Hepatocyte (in vitro differentiated cells): Measurements from ENCODE around the gene LCE1E. TPM values are rescaled to one million over a fixed set of nuclear protein-coding genes. Genes with fewer than 3 reads are reported as not detected.

Source experiments
- DNase-seq: peaks from one replicate; pipeline ENCODE4 v3.0.0-alpha.2; 2016; ENCODE audit warnings: low spot score
- H2AFZ ChIP-seq: fragments of 200-600 bp; sonication (generic); 2 replicates; pipeline ENCODE4 v1.6.0; 2016; ENCODE audit warnings: antibody characterized with exemption, mild to moderate bottlenecking
- H3K27ac ChIP-seq: fragments of 200-600 bp; sonication (generic); 2 replicates; pipeline ENCODE4 v1.5.1; 2016; ENCODE audit warnings: mild to moderate bottlenecking
- H3K27me3 ChIP-seq: fragments of 200-600 bp; sonication (generic); 2 replicates; pipeline ENCODE4 v1.6.1; 2016
- H3K36me3 ChIP-seq: fragments of 200-600 bp; sonication (generic); replicated peaks from 2 replicates; pipeline ENCODE4 v1.5.1; 2016; ENCODE audit warnings: low read depth; ENCODE audit not compliant: insufficient read depth
- H3K4me1 ChIP-seq: fragments of 200-600 bp; sonication (generic); 2 replicates; pipeline ENCODE4 v1.5.1; 2016; ENCODE audit warnings: mild to moderate bottlenecking, moderate library complexity; ENCODE audit not compliant: insufficient read depth
- H3K4me2 ChIP-seq: fragments of 200-600 bp; sonication (generic); 2 replicates; pipeline ENCODE4 v1.6.0; 2016
- H3K4me3 ChIP-seq: fragments of 200-600 bp; sonication (generic); 2 replicates; pipeline ENCODE4 v1.5.1; 2016; ENCODE audit warnings: mild to moderate bottlenecking
- H3K79me2 ChIP-seq: fragments of 200-600 bp; sonication (generic); 2 replicates; pipeline ENCODE4 v1.6.0; 2017; ENCODE audit warnings: mild to moderate bottlenecking
- H3K9me2 ChIP-seq: fragments of 200-600 bp; sonication (generic); replicated peaks from 2 replicates; pipeline ENCODE4 v1.6.0; 2017; ENCODE audit warnings: mild to moderate bottlenecking; ENCODE audit not compliant: insufficient read depth
- H3K9me3 ChIP-seq: fragments of 200-600 bp; sonication (generic); 2 replicates; pipeline ENCODE4 v1.5.1; 2016; ENCODE audit warnings: low read depth, mild to moderate bottlenecking
- H4K20me1 ChIP-seq: fragments of 200-600 bp; sonication (generic); 2 replicates; pipeline ENCODE4 v1.6.0; 2016; ENCODE audit warnings: mild to moderate bottlenecking; ENCODE audit not compliant: insufficient read depth, poor library complexity, severe bottlenecking
- EZH2 ChIP-seq: fragments of 200-600 bp; sonication (generic); IDR thresholded peaks from 2 replicates; pipeline ENCODE4 v1.6.1; 2016; ENCODE audit warnings: antibody characterized with exemption, mild to moderate bottlenecking, borderline replicate concordance
- EZH2phosphoT487 ChIP-seq: fragments of 200-600 bp; sonication (generic); IDR thresholded peaks from one replicate; pipeline ENCODE4 v1.6.1; 2018; ENCODE audit warnings: antibody characterized with exemption, mild to moderate bottlenecking, low read depth, moderate library complexity; ENCODE audit not compliant: unreplicated experiment, severe bottlenecking
- WGBS: methylation state at CpG from one replicate; pipeline ENCODE4 v1.1.6; 2016; ENCODE audit warnings: low lambda C conversion rate; ENCODE audit errors: missing lambda C conversion rate; 5-methylcytosine and 5-hydroxymethylcytosine counted together
- polyA plus RNA-seq: library from polyadenylated mRNA; unstranded; fragments of >200 nt; fragmentation: Nextera tagmentation; extraction: Ambion mirVana; gene quantifications from 2 replicates; pipeline ENCODE4 v1.2.1, GENCODE V29; 2016
- total RNA-seq: library from RNA; depleted of rRNA; stranded (reverse); fragments of >200 nt; gene quantifications from 2 replicates; pipeline ENCODE4 v1.2.3, GENCODE V29; 2014
- TF ChIP-seq, protein P1 (sequence below): fragments of 200-600 bp; sonication (generic); IDR thresholded peaks from 2 replicates; pipeline ENCODE4 v1.5.1; 2016; ENCODE audit warnings: antibody characterized with exemption, mild to moderate bottlenecking; ENCODE audit not compliant: poor library complexity

Gene LCE1E
- total and polyA plus RNA-seq, 2 experiments from 2014 or later = not detected

DNA sequence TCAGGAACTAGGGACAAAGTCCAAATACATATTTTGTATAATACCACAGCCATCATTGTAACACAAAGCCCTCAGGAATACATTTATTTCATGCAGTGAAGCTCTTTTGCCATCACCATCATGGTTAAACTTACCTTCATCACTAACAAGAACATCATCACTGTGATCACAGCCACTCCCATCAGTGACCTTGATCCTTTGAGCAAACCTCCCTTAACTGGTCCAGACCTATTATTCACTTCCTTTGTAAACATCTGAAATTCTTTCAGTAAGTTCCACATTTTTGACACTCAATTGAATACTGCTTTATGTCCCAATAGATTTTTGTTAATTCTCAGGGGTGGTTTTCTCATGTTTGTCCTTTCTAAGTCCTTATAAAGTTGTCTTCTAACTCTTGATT, 44.4 kb upstream of the LCE1E start:
- DNase-seq = no peak
- Histone ChIP-seq H3K27me3 (no peaks in the 10 kb centered on the region), H3K36me3 (no peaks in the 10 kb centered on the region), H2AFZ (no peak overlapping the region), H3K9me3 (peaks cover 3% of the 10 kb centered on the region), H3K4me2 (no peak overlapping the region), H3K4me1 (no peaks in the 10 kb centered on the region), H4K20me1 (no peaks in the 10 kb centered on the region), H3K4me3 (no peak overlapping the region), H3K79me2 (no peaks in the 10 kb centered on the region), H3K27ac (no peak overlapping the region), H3K9me2 (no peaks in the 10 kb centered on the region)
- TF ChIP-seq EZH2 = no peak
- TF ChIP-seq EZH2phosphoT487 = no peak
- TF ChIP-seq, protein P1, sequence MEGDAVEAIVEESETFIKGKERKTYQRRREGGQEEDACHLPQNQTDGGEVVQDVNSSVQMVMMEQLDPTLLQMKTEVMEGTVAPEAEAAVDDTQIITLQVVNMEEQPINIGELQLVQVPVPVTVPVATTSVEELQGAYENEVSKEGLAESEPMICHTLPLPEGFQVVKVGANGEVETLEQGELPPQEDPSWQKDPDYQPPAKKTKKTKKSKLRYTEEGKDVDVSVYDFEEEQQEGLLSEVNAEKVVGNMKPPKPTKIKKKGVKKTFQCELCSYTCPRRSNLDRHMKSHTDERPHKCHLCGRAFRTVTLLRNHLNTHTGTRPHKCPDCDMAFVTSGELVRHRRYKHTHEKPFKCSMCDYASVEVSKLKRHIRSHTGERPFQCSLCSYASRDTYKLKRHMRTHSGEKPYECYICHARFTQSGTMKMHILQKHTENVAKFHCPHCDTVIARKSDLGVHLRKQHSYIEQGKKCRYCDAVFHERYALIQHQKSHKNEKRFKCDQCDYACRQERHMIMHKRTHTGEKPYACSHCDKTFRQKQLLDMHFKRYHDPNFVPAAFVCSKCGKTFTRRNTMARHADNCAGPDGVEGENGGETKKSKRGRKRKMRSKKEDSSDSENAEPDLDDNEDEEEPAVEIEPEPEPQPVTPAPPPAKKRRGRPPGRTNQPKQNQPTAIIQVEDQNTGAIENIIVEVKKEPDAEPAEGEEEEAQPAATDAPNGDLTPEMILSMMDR = no peak

DNA sequence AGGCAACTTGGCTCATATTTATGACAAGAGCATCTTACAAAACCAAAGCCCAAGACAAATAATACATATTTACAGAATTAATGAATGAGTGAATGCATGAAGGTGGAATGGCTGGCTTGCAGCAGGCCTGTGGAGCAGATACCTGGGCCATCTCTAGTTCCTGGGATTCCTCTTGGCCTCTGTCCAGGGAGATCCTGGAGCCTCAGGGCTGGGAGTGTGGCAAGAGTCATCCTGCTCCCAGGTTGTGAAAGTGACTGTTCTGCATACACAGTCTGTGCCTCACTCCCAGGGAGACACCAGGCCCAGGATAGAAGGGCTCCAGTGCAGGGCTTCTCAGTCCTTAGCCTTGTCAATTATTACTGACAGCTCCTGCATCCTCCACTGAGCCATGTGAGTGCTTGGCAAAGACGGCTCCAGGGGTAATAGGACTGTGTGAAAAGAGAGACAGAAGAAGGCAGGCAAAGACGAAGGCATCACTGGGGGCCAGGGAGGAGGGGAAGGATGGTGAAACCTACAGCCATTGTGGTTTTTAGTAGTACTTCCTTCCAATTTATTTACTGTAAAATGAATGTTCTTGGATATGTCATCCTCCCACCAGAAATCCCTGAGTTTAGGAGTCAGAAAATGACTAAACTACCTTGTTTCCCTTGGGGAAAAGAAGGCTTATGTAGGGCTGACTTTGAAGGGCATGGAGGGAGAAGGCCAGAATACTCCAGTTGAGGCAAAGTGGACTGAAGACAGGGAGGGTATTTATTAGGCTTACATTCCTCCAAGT, 42.5 kb upstream of the LCE1E start:
- Histone ChIP-seq H4K20me1 (no peaks in the 10 kb centered on the region), H3K9me2 (no peaks in the 10 kb centered on the region), H3K36me3 (no peaks in the 10 kb centered on the region), H3K27me3 (no peaks in the 10 kb centered on the region), H3K4me2 (no peak overlapping the region), H3K4me3 (no peak overlapping the region), H3K9me3 (peaks cover 3% of the 10 kb centered on the region), H3K4me1 (no peaks in the 10 kb centered on the region), H3K79me2 (no peaks in the 10 kb centered on the region), H2AFZ (no peak overlapping the region), H3K27ac (no peak overlapping the region)
- no peak for DNase-seq
- TF ChIP-seq EZH2phosphoT487 (no peak), EZH2 (no peak)
- TF ChIP-seq, protein P1 = no peak
- 37% methylated on average over 2 of the region's 2 CpGs for WGBS

DNA sequence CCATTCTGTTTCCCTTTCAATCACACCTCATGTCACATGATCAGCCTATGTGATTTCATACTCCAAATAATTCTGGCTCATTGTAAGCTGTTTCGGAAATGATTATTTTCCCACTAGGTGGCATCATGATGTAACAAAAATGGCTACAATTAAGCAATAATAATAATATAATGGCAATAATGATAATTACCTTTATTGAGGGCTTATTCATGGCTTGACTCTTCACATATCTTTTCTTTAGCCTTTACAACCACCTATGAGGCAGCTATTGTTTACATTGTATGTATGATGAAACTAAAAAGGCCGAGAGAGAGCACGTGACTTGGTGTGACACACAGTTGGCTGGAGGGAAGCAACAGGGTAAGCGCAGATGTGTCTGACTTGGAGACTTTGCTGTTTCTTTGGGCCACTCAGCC, 40.8 kb upstream of the LCE1E start:
- no peaks in the 10 kb centered on the region for H3K9me2 ChIP-seq
- DNase-seq = no peak
- no peaks in the 10 kb centered on the region for H3K36me3 ChIP-seq
- no peaks in the 10 kb centered on the region for H3K79me2 ChIP-seq
- H2AFZ ChIP-seq = no peak overlapping the region
- WGBS = 88% methylated on average over 4 of the region's 4 CpGs
- no peaks in the 10 kb centered on the region for H3K4me1 ChIP-seq
- peaks cover 3% of the 10 kb centered on the region for H3K9me3 ChIP-seq
- H3K4me2 ChIP-seq = no peak overlapping the region
- H3K27me3 ChIP-seq = no peaks in the 10 kb centered on the region
- no peak overlapping the region for H3K27ac ChIP-seq
- TF ChIP-seq EZH2 (no peak), EZH2phosphoT487 (no peak)
- TF ChIP-seq, protein P1 = no peak
- no peaks in the 10 kb centered on the region for H4K20me1 ChIP-seq
- no peak overlapping the region for H3K4me3 ChIP-seq
